Stimulated activated naive CD4-positive, alpha-beta T cell treated with Interleukin-2 at 50 U/mL for 16 hours (primary cell): Measurements from ENCODE around the gene CMTM2.

Source experiments
- DNase-seq: peaks from one replicate; lab custom pipeline; 2025; lab: John Stamatoyannopoulos, UW

The CMTM2 gene, protein sequence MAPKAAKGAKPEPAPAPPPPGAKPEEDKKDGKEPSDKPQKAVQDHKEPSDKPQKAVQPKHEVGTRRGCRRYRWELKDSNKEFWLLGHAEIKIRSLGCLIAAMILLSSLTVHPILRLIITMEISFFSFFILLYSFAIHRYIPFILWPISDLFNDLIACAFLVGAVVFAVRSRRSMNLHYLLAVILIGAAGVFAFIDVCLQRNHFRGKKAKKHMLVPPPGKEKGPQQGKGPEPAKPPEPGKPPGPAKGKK

DNA sequence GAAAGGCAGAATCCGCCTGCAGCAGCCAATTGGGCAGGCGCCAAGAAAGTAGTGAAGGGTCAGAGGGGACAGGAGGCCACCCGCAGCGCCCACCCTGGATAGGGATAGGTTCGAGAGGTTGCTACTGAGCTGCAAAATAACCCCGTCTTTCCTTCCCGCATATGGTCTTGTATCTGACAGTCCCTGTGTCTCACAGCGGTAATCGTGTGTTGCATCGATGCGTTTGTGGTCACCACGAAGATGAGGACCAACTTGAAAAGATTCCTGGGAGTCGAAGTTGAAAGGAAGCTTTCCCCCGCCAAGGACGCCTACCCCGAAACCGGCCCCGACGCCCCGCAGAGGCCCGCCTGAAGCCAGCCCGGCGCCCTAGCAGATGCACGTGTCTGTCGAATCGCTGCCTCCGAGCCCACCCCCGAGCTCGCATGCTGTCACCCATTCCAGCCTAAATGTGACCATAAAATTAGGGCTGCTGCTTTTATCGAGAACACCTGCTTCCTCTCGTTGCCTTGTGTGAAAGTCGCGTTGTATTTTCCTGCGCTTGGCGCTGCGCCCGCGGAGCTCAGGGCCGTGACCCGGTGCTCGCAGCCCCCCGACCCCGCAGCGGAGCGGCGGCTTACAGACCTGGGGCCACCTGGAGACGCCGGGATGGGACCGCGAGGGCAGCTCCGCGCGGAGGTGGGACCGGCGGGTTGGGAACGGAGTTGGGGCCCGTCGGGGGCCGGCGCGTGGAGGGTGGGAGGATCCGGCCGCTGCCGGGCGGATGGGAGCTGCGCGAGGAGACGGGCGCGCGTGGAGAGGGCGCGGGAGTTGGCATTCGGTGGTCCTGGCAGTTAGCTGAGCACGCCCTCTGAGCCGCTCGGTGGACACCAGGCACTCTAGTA, at the start of gene CMTM2:
TSS of gene CMTM2 (plus strand) at position 813 of the 881 bp plus-strand sequence. CDS start 145 bp downstream, outside the sequence.
- DNase-seq, result no peak

DNA sequence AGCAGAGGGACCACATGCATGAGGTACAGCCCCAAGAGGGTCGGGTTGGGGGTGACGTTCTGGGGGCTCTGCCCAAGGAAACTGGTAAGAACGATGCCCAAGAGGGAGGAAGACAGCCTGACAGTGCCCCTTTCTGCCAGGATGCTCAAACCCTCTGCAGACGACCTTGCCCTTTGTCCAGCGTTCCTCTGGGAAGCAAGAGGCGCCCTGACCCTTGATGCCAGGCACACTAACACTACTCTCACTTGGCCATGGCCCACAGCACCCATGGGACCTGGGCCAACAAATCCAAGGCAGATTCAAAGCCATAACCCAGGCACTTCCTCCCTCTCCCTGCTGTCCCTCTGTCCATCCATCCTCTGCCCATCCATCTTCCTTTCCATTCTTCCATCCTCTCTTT, 49.8 kb upstream of the CMTM2 start:
- no peak for DNase-seq

DNA sequence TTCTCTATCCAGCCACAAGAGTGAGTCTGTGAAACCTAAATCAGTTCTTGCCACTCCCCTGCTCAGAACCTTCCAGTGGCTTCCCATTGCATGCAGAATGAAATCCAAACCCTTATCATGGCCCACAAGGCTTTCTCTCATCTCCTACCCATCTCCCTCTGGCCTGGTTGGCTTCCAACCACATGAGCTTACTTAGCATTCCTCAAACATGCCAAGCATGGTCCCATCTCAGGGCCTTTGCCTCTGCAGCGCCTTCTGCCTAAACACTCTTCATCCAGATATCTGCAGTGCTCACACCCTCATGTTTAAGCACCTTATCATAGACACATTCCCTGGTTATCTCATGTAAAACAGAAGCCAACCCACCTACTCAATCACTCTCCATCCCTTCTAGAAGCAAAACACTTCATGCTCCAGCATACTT, 44.9 kb upstream of the CMTM2 start:
- DNase-seq, result no peak

DNA sequence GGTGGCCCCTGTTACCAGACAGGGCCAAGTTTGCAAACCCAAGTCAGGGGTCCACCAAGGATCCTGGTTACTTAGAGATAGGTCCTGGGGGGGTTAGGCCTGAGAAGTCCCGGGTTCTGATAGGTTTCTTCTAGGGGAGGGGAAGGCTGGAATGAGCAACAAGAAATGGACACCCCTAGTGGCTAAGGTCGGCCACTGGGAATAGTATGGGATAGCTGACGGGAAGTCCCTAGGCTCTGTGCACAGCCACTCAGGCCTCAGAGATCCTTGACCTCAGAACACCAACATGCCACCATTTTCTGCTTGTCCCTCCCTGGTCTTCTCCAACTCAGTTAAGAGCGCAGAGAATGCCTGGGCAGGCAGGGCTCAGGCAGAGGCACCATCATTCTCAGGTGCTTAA, 42.7 kb upstream of the CMTM2 start:
- DNase-seq, result no peak

DNA sequence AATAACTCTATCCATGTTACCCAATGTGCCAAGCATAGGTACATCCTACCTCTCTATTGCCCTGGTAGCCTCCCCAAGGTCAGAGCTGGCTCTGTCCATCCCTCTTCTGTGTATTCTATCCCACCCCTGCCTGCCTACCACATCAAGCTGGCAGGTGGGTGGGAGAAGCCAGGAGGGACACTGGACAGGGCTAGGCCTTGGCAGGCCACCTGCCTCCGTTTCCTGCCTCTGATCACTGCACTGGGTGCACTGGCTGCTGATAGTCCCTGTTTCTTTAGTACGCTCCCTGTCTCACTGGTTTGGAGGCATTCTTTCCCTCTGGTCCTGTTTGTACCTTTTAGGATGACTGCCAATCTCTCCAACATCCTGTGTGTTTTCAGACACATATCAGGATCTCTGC, 42.0 kb upstream of the CMTM2 start:
- DNase-seq, result no peak

DNA sequence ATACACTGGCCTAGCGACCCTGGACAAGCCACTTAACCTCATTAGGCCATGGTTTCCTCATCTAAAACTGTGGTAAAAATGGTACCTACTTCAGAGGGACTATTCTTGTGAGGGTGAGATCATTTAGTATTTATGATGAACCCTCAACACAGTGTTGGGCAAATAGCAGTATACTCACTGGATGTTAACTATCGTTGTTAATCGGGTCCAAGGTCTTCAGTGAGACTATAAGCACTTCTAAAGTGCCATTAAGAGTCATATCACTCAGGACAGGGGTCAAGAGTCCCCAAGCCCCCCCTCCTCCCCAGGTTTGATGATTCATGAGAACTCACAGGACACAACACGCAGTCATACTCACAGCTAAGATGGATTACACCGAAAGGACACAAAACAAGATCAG, 40.4 kb upstream of the CMTM2 start:
- DNase-seq, result no peak

DNA sequence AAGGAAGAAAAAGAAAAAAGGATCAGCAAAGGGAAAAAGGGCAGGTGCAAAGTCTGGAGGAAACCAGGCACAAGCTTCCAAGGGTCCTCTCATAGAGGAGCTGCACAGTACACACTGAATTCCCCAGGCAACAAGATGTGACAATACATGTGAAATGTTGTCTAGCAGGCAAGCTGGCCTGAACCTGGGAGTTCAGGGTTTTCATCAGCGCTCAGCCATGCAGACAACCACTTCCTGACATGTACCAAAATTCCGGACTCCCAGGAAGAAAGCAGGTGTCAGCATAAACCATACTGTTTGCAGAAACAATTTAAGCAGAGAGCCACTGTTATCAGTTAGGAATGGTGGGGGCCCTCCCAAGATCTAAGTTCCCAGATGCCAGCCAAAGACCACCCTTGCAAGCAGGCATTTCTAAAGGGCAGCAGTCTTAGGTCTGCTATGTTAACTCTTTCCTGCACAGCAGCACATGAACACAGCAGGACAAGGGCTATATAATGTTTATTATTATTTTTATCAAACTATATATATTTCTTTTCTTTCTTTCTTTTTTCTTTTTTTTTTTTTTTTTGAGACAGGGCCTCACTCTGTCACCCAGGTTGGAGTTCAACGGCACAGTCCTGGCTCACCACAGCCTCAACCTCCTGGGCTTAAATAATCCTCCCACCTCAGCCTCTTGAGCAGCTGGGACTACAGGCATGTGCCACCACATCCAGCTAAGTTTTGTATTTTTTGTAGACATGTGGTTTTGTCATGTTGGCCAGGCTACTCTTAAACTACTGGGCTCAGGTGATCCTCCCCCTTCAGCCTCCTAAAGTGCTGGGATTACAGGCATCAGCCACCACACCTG, 39.4 kb upstream of the CMTM2 start:
- no peak for DNase-seq

DNA sequence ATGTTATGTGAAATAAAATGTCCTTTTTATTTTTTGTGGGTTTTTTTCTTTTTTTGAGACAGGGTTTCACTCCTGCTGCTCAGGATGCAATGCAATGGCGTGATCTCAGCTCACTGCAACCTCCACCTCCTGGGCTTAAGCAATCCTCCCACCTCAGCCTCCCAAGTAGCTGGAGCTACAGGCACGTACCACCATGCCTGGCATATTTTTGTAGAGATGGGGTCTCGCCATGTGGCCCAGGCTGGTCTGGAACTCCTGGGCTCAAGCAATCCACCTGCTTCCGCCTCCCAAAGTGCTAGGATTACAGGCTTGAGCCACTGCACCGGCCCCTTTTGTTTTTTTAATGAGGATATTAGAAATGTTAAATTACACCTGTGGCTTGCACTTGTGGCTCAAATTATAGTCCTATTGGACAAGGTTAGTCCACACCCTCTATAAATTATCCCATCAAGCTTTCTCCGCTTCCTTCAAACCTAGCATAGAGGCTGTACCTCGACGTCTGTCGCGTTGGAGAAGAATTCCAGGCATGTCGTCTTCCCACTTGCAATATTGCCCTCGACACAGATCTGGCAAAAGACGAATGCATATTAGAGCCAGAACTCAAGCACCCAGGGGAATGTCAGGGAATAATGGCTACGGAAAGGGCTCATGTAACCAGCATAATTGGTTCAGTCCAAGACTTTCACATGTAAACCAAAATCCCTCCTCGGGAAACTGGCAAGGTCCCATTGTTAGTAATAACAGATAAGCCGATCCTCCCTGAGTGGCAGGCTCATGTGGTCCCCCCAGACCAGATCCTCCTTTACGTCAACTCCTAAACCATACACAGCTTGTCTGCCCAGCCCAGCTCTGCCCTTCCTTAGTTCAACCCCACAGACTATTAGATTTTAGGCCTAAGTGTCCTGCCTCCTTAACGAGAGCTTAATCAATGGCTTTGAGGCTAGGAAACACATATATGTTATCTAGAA, 37.6 kb upstream of the CMTM2 start:
- DNase-seq, result no peak

DNA sequence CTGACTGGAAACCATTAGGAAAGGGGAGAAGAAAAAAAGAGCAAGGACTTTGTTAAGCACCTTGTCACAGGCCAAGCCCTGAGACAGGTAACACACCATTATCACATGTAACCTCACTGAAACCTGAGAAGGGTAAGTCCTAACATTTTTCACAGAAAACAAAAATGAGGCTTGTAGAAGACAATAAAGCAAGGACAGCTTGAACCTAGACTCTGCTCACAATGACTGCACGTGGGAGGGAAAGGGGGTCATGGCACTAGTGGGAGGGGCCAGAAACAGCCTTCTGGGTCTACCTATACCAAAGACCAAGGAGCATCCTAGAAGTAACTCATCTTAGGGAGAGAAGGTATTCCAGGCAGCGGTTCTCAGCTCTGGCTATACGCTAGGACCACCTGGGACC, 36.9 kb upstream of the CMTM2 start:
- no peak for DNase-seq

DNA sequence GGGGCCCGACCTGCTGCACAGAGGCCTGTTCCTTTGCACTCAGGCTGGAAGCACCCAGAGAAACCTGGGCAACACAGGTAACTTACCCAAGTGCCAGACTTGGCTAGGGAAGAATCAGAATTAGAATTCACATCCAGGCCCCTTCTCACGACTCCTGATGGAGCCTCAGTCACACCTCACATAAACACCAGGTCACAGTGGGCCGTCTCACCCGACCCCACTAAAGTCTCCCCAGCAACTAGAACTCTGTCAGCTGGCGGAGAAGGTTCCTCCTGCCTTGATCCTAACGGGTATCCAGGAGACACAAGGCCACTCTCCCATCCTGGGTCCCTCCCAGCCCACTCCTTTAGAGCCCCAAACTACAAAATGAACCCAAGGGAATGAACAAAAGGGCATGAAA, 35.7 kb upstream of the CMTM2 start:
- DNase-seq, result no peak

DNA sequence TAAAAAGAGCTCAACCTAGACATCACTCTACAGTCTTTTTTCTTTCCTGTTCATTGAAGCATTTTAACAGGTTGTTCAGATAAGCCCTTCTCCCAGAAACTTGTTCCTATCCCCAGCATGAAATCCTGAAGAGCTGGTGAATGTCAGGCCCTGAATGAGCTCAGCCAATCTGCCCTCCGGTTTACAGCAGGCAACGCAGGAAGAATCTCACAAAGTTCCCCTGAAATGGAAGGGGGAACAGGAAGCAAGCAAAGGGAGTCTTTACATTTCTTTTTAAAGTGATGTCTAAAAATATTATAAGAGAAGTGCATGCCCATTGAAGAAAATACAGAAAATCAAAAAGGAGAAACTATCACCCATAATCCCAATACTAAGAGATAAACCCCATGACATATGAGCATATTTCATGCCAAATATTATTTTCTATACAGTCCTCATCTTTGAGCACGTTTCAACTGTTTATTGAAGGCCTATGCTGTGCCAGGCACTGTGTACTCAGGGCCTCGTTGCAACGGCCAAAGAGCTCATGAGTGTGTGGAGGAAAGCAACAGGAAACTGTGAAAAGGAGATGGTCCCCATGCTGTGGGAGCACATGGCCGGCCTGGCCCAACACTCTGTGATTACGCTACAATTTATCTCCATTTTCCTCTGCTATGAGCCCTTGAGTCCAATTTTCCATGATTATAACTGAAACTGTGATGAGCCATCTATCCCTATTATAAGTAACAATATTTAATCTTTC, 35.1 kb upstream of the CMTM2 start:
- no peak for DNase-seq

DNA sequence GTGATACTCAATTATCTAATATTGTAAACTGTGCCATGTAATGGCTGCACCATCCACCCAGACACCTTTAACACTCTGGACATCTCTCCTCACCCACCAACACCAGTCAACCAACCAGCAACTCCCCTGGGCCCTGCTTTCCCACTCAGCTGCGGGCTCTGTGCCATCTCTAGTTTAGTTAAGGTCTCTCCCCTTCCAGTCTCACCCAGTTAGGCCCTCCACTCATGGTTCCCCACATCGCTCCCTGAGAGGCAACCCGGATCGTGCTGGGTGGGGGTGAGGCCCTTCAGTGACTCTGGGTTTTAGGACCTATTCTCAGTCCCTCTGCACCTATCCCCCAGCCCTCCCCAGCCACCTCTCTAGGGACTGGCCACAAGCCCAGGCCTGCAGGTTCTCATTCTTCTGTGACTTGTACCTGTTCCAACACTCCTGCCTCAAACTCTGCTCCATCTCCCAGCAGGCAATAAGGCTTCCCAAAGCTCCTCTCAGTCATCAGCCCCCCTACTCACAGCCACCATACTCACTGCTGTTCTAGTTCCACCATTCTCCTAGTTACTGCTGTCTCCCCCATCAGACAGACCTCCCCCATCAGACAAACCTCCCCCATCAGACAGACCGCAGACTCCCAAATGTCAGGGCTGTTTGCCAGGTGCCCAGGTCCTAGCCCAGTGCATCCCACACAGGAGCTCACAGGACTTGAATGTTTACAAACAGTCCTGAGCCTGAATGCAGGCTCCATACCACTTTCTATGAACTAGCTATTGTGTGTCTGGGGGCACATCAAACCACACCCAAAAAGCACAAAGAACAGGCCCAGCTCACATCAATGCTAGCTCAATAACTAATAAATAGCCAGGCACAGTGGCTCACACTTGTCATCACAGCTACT, 31.9 kb upstream of the CMTM2 start:
- DNase-seq, result no peak

DNA sequence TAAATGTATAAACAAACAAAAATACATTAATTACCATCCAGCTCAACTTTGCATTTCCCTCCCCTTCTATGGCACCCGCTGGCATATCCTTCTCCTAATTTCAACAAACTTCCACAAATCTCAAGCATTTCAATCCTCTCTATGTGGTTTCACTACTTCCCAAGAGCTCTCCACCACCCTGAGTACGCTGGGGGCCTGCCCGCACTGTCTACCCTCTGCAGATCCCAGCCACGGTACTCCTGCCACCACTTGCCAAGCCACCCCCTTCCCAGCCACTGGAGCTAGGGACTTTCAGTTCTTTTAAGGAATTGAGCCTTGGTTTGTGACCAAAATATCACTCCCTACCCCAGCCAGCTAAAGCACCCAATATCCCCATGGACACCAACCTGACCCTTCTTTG, 31.2 kb upstream of the CMTM2 start:
- no peak for DNase-seq

DNA sequence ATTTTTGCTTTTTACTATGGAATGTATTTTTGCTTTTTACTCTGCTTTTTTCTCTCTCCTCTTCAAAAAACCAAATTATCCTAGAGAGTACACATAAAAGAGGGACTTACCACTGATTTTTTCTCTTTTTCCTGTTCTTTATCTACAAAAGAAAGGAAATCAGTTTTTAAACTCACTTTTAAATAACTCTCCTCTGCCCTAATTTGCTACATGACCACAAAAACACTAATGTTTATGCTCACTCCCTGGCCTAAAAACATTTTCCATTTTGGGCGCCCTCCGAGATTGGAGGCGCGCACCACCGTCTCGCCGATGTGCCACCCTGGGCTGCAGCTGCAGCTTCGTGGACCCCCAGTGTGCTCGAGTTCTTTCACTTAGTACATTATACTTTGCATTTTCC, 30.4 kb upstream of the CMTM2 start:
- DNase-seq, result no peak

DNA sequence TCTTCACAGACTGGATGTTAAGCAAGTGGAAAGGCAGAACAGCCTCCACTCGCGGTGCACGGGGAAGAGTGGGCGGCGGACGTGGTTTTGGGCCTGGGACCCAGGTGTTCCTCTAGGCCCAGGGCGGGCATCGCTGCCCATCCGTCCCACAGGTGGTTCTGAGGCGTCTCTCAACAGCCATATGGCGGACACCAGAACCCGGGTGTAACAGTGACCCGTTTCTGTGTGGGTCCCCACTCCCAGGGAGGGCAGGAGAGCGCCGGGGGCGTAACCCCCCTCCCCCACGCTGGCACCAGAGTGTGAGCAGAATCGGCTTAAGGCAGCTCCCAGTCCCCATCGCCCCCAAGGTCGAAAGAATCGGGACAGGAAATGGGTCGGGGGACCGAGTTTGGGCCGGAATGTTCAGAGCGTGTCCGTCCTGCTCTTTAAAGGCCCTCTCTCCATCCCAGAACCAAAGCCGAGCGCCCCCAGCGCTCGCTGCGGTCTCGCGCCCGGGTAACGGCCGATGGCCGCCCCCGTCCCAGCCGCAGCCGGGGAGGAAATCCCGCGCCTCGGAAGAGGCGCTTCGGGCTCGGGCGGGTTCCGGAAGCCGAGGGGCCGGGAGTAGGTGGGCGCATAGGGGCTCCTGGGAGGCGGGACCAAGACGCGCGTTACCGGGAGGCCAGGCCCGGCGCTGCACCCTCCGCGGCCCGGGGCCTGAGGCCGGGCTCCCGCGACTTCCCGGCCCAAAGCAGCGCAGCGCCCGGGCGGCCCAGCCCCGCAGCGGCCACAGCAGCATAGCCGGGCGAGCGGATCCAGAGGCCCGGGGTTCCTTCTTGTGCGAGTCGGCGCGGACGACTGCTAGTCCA, 29.8 kb upstream of the CMTM2 start, which contains the start of gene TK2:
TSS of gene TK2 (minus strand) at position 839 of the 848 bp plus-strand sequence. CDS start at position 778, 61 bp downstream.
- DNase-seq, result peak; percentile 65

DNA sequence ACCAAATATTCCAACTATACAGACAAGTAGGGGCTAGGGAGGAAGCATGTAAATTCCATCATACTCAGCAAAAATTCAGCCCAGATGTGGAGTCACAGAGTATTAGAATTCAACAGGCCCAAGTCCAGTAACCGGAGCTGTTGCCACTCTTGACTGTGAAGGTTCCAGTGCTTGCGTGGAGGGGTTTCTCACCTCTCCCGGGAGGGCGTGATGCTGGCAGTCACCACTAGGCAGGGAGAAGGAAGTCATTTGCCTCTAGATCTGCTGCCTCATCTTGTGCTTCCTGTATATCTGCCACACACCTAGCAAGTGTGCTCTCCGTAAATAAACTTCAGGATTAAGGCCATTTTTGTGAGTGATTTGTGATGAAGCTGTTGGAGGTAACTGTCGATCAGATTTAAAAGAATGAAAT, 27.9 kb upstream of the CMTM2 start:
- DNase-seq, result peak; percentile 40

DNA sequence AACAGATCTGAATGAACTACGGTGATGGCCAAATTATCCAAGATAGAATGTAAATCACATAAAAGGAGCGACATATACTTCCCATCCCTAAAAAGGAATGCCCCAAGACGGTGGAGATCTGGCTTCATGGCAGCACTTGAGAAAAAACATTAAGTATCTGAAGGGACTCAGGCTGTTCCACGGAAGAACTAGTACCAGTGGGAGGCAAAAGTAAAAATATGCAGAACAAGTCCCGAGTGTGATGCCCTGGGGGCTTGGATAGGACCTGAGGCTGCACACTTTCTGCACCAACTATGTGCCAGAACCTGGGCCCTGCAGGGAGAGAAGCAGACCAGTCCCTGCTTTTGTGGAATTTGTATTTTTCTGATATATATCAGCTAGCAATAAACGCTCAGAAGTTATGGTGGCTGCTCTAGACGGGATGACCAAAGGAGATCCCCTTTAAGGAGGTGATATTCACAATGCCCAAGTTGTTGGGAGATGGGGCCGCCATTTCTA, 27.4 kb upstream of the CMTM2 start:
- DNase-seq, result no peak
